Measurements from ENCODE around the gene TRAPPC14. TPM values are rescaled to one million over a fixed set of nuclear protein-coding genes. Genes with fewer than 3 reads are reported as not detected.

Gene TRAPPC14
- total and polyA plus RNA-seq, 4 donors: 2.8 to 9.7 (median 5.2) TPM

GRCh38 chr7:100126239-100126930, 32.1 kb downstream of the TRAPPC14 start:
- WGBS: 15% methylated on average over 29 of the region's 29 CpGs
- TF ChIP-seq YY1 (IDR thresholded peaks at IDR 0.05) (no peak), HNF4G (IDR thresholded peaks at IDR 0.05) (no peak), CTCF (IDR thresholded peaks at IDR 0.05; ENCODE audit: low read depth, low read length, missing input control) (no peak), ZBTB33 (IDR thresholded peaks at IDR 0.05) (no peak), JUND (IDR thresholded peaks at IDR 0.05) (no peak), TAF1 (conservative IDR thresholded peaks at IDR 0.05) (no peak), NR2F2 (IDR thresholded peaks at IDR 0.05) (no peak), ATF3 (IDR thresholded peaks at IDR 0.05) (no peak), REST (IDR thresholded peaks at IDR 0.05) (no peak), FOXA1 (IDR thresholded peaks at IDR 0.05) (no peak)
- DNase-seq (ENCODE audit: low spot score): no peak

GRCh38 chr7:100124301-100125230, 34.0 kb downstream of the TRAPPC14 start:
- Histone ChIP-seq H3K4me3 (ENCODE audit: low read depth in 1 of 3, low read length in 3 of 3) (no peak overlapping the region), H3K27ac (ENCODE audit: low read depth in 1 of 2, low read length in 2 of 2) (no peak overlapping the region), H3K4me1 (ENCODE audit: control insufficient read depth in 4 of 4, insufficient read depth in 4 of 4, low read length in 3 of 4) (peaks cover 9 to 37% (median 24%) of the 10 kb centered on the region in 4 donors), H3K9ac (ENCODE audit: low read depth in 1 of 2, low read length in 2 of 2) (no peak overlapping the region), H3K9me3 (ENCODE audit: control insufficient read depth in 4 of 4, low read length in 3 of 4) (no peaks in the 10 kb centered on the region), H3K27me3 (ENCODE audit: control insufficient read depth in 4 of 4, insufficient read depth in 4 of 4, low read length in 3 of 4) (no peaks in the 10 kb centered on the region), H3K36me3 (ENCODE audit: control insufficient read depth in 4 of 4, insufficient read depth in 3 of 4, low read depth in 1 of 4, low read length in 3 of 4) (no peaks in the 10 kb centered on the region)
- TF ChIP-seq HNF4A (conservative IDR thresholded peaks at IDR 0.05) (no peak), RXRA (IDR thresholded peaks at IDR 0.05) (no peak)
- DNase-seq (ENCODE audit: low spot score): peak; percentile 55
- WGBS: 80% methylated on average over 4 of the region's 4 CpGs

More at GRCh38 chr7:100126239-100126930, 32.1 kb downstream of the TRAPPC14 start:
- no peaks in the 10 kb centered on the region for H3K9me3 ChIP-seq (ENCODE audit: control insufficient read depth in 4 of 4, low read length in 3 of 4)
- H3K27ac ChIP-seq (ENCODE audit: low read depth in 1 of 2, low read length in 2 of 2): peak overlapping the region; percentile 96 to 99
- peak overlapping the region; percentile 80 to 90 (median 88) for H3K4me3 ChIP-seq (ENCODE audit: low read depth in 1 of 3, low read length in 3 of 3)
- H3K9ac ChIP-seq (ENCODE audit: low read depth in 1 of 2, low read length in 2 of 2): peak overlapping the region; percentile 80 to 88
- H3K4me1 ChIP-seq (ENCODE audit: control insufficient read depth in 4 of 4, insufficient read depth in 4 of 4, low read length in 3 of 4): peaks cover 9 to 30% (median 17%) of the 10 kb centered on the region in 4 donors
- no peaks in the 10 kb centered on the region for H3K36me3 ChIP-seq (ENCODE audit: control insufficient read depth in 4 of 4, insufficient read depth in 3 of 4, low read depth in 1 of 4, low read length in 3 of 4)
- H3K27me3 ChIP-seq (ENCODE audit: control insufficient read depth in 4 of 4, insufficient read depth in 4 of 4, low read length in 3 of 4): no peaks in the 10 kb centered on the region

Measured in liver (tissue), 9 donors.